ENCODE results near the gene FHIT. TPM values are rescaled to one million over a fixed set of nuclear protein-coding genes. Genes with fewer than 3 reads are reported as not detected.

The FHIT gene
- total and polyA plus RNA-seq, 2 of the 4 experiments (the other 2 are of a cell fraction), result 0.07 TPM; not detected in 1

DNA sequence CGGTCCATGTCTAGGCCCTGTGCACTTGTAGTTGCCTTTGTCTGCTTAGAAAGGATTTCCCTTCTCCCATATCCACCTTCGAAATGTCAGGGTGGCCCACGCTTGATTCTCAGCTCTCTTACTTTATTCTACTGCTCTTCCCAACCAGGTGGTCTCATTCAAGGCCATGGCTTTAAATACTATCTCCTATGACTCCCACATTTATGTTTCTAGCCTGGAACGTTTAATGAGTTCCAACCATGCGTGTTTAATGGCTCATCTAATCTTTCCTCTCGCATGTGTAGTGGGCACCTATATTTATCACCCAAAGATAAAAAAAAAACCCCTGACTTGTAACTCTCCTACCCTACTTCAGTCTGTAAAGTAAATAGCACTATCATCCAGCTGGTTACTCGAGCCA lies 1474.2 kb downstream of the FHIT start:
- no peak overlapping the region for H3K4me2 ChIP-seq (ENCODE audit: low read depth, low read length)
- in situ Hi-C loops (cut with MboI; ENCODE audit: low sequenced_read_pairs) (no loop called here), intact Hi-C loops (cut with micrococcal nuclease) (loop anchor here (10.0 kb wide), 2 partner anchors 142 to 352 kb away; no protein-coding TSS in a partner anchor), dilution Hi-C loops (cut with HindIII; ENCODE audit: low sequenced_read_pairs, unreplicated experiment) (no loop called here)
- no peak overlapping the region for H3K23ac ChIP-seq (ENCODE audit: low read depth, low read length)
- H2AK9ac ChIP-seq (replicated peaks; ENCODE audit: low read depth, low read length, poor library complexity), result no peak overlapping the region
- WGBS, 2 experiments (ENCODE audit: extremely low coverage in 2 of 2, insufficient read length in 1 of 2), result 97% methylated on average over 4 of the region's 7 CpGs; no CpG with 5 or more reads in 1 of the 2 experiments
- H2BK15ac ChIP-seq (ENCODE audit: low read depth, low read length), result 0 out of 3 replicates have a peak overlapping the region, but pooled peaks have one; percentile 39
- no peak overlapping the region for H4K8ac ChIP-seq (ENCODE audit: low read depth in 2 of 2, low read length in 2 of 2)
- 0 out of 2 replicates have a peak overlapping the region, but pooled peaks have one; percentile 11 for H4K91ac ChIP-seq (ENCODE audit: insufficient read depth, low read depth, low read length)
- no peak overlapping the region for H3K14ac ChIP-seq (replicated peaks; ENCODE audit: low read depth, low read length)
- no peak for DNase-seq
- no peaks in the 10 kb centered on the region for H3K36me3 ChIP-seq (ENCODE audit: control insufficient read depth, insufficient read depth, low read length)
- POLR2A ChIA-PET (ENCODE audit: unreplicated experiment), result no interaction called here
- H2BK20ac ChIP-seq (ENCODE audit: low read depth, low read length), result peak overlapping the region; percentile 51; the same call in 1 of the 2 replicates
- no peaks in the 10 kb centered on the region for H3K79me1 ChIP-seq (ENCODE audit: low read depth in 1 of 2, low read length in 2 of 2)
- H3K18ac ChIP-seq (ENCODE audit: low read depth, low read length), result no peak overlapping the region
- no peak overlapping the region for H2BK5ac ChIP-seq (ENCODE audit: low read depth, low read length, poor library complexity, severe bottlenecking)
- H3K56ac ChIP-seq (ENCODE audit: extremely low read depth, insufficient read depth, low read length), result no peak overlapping the region
- no peaks in the 10 kb centered on the region for H3K27me3 ChIP-seq (ENCODE audit: control insufficient read depth, insufficient read depth, low read length)
- no peak for TF ChIP-seq MXI1 (IDR thresholded peaks at IDR 0.05; ENCODE audit: borderline replicate concordance, low read depth, low read length)
- TF ChIP-seq MAFK (IDR thresholded peaks at IDR 0.05; ENCODE audit: low read depth, low read length), result no peak
- no peak for TF ChIP-seq CHD1 (IDR thresholded peaks at IDR 0.05; ENCODE audit: low read depth, low read length)
- TF ChIP-seq RFX5 (IDR thresholded peaks at IDR 0.05; ENCODE audit: low read depth, low read length), result no peak
- no peak for TF ChIP-seq RCOR1 (IDR thresholded peaks at IDR 0.05; ENCODE audit: insufficient replicate concordance, low read length)
- TF ChIP-seq, protein P1, sequence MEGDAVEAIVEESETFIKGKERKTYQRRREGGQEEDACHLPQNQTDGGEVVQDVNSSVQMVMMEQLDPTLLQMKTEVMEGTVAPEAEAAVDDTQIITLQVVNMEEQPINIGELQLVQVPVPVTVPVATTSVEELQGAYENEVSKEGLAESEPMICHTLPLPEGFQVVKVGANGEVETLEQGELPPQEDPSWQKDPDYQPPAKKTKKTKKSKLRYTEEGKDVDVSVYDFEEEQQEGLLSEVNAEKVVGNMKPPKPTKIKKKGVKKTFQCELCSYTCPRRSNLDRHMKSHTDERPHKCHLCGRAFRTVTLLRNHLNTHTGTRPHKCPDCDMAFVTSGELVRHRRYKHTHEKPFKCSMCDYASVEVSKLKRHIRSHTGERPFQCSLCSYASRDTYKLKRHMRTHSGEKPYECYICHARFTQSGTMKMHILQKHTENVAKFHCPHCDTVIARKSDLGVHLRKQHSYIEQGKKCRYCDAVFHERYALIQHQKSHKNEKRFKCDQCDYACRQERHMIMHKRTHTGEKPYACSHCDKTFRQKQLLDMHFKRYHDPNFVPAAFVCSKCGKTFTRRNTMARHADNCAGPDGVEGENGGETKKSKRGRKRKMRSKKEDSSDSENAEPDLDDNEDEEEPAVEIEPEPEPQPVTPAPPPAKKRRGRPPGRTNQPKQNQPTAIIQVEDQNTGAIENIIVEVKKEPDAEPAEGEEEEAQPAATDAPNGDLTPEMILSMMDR (conservative IDR thresholded peaks at IDR 0.05; ENCODE audit: low read depth, low read length), result no peak
- TF ChIP-seq, protein P2, sequence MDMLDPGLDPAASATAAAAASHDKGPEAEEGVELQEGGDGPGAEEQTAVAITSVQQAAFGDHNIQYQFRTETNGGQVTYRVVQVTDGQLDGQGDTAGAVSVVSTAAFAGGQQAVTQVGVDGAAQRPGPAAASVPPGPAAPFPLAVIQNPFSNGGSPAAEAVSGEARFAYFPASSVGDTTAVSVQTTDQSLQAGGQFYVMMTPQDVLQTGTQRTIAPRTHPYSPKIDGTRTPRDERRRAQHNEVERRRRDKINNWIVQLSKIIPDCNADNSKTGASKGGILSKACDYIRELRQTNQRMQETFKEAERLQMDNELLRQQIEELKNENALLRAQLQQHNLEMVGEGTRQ (IDR thresholded peaks at IDR 0.05; ENCODE audit: low read depth, low read length), result no peak
- TF ChIP-seq RAD21 (IDR thresholded peaks at IDR 0.05; ENCODE audit: low read length), result no peak
- no peak for TF ChIP-seq SMC3 (IDR thresholded peaks at IDR 0.05; ENCODE audit: low read depth, low read length)
- TF ChIP-seq MAZ (IDR thresholded peaks at IDR 0.05; ENCODE audit: borderline replicate concordance, low read depth, low read length), result no peak
- TF ChIP-seq, protein P3, sequence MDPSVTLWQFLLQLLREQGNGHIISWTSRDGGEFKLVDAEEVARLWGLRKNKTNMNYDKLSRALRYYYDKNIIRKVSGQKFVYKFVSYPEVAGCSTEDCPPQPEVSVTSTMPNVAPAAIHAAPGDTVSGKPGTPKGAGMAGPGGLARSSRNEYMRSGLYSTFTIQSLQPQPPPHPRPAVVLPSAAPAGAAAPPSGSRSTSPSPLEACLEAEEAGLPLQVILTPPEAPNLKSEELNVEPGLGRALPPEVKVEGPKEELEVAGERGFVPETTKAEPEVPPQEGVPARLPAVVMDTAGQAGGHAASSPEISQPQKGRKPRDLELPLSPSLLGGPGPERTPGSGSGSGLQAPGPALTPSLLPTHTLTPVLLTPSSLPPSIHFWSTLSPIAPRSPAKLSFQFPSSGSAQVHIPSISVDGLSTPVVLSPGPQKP (IDR thresholded peaks at IDR 0.05; ENCODE audit: borderline replicate concordance, low read depth, low read length), result no peak
- TF ChIP-seq POLR2A (IDR thresholded peaks at IDR 0.05; ENCODE audit: low read depth, low read length), result no peak
- TF ChIP-seq BHLHE40 (IDR thresholded peaks at IDR 0.05; ENCODE audit: low read depth, low read length), result no peak
- TF ChIP-seq CEBPB (IDR thresholded peaks at IDR 0.05; ENCODE audit: low read depth, low read length), result no peak
- TF ChIP-seq FOS (IDR thresholded peaks at IDR 0.05; ENCODE audit: low read depth, low read length), result no peak
- no peak for ATAC-seq (ENCODE audit: low read depth)
- H3K27ac ChIP-seq (ENCODE audit: insufficient read depth, low read length), result no peak overlapping the region
- H3K4me1 ChIP-seq (ENCODE audit: control insufficient read depth, insufficient read depth, low read length), result peaks cover 12% of the 10 kb centered on the region
- H3K9me1 ChIP-seq (ENCODE audit: insufficient read depth, low read length), result peaks cover 21% of the 10 kb centered on the region
- H2AK5ac ChIP-seq (ENCODE audit: low read depth, low read length), result peak overlapping the region; percentile 43; the same call in 1 of the 2 replicates
- no TSS peak for BruUV-seq (replicated peaks)
- H3K4me3 ChIP-seq (ENCODE audit: insufficient read depth, low read depth, low read length), result no peak overlapping the region
- H4K5ac ChIP-seq (ENCODE audit: low read depth, low read length), result no peak overlapping the region
- H2BK120ac ChIP-seq (ENCODE audit: low read depth, low read length), result peak overlapping the region; percentile 36; the same call in 1 of the 2 replicates
- H4K20me1 ChIP-seq (ENCODE audit: insufficient read depth, low read length), result no peaks in the 10 kb centered on the region
- CTCF ChIA-PET, result no interaction called here
- H3K9me3 ChIP-seq (ENCODE audit: control insufficient read depth, insufficient read depth, low read length), result no peaks in the 10 kb centered on the region
- H2AFZ ChIP-seq (replicated peaks; ENCODE audit: low read length, poor library complexity), result no peak overlapping the region
- H3K4ac ChIP-seq (ENCODE audit: low read depth, low read length), result peak overlapping the region; percentile 31; the same call in 1 of the 2 replicates
- H3K9ac ChIP-seq (ENCODE audit: low read depth, low read length), result no peak overlapping the region
